Muscle of leg (tissue), 11 donors: ENCODE measurements around the gene PLCD1. TPM values are rescaled to one million over a fixed set of nuclear protein-coding genes. Genes with fewer than 3 reads are reported as not detected.

Source experiments
- DNase-seq: peaks from one replicate; pipeline ENCODE4 v3.0.0; 2013
- H3K27ac ChIP-seq: one replicate; pipeline ENCODE4 v1.5.1; 2013; ENCODE audit warnings: mild to moderate bottlenecking, low read length, control low read depth
- H3K27me3 ChIP-seq: one replicate; pipeline ENCODE4 v1.6.1; 2013; ENCODE audit warnings: low read length; ENCODE audit not compliant: control insufficient read depth, insufficient read depth
- H3K36me3 ChIP-seq: one replicate; pipeline ENCODE4 v1.6.1; 2013; ENCODE audit warnings: low read length; ENCODE audit not compliant: control insufficient read depth, insufficient read depth
- H3K4me1 ChIP-seq: one replicate; pipeline ENCODE4 v1.6.1; 2013; ENCODE audit warnings: low read length; ENCODE audit not compliant: control insufficient read depth, insufficient read depth
- H3K4me3 ChIP-seq: one replicate; pipeline ENCODE4 v1.5.1; 2013; ENCODE audit warnings: low read length, control low read depth
- H3K9me3 ChIP-seq: replicated peaks from 2 replicates; pipeline ENCODE4 v1.6.1; 2013; ENCODE audit warnings: low read depth, low read length; ENCODE audit not compliant: control insufficient read depth
- WGBS: methylation state at CpG from one replicate; pipeline ENCODE4 v1.1.5; 2013; ENCODE audit warnings: missing lambda C conversion rate; ENCODE audit not compliant: insufficient coverage; 5-methylcytosine and 5-hydroxymethylcytosine counted together
- polyA plus RNA-seq, 8 donors: library from polyadenylated mRNA; unstranded; fragments of 120-200 nt; gene quantifications; one replicate each; pipeline versions ENCODE4 v1.2.1 to v1.2.3, GENCODE V29; 2013; ENCODE audit warnings: inconsistent platforms in 1 of 8, low replicate concordance in 1 of 8; ENCODE audit not compliant: insufficient read length in 8 of 8, insufficient read depth in 1 of 8
- total RNA-seq: library from RNA; stranded (reverse); fragments of 120-200 nt; gene quantifications from one replicate; pipeline ENCODE4 v1.2.4, GENCODE V29; 2013

PLCD1 gene
- total and polyA plus RNA-seq, 9 donors, result 7.9 to 16.4 (median 10.9) TPM

- 71% methylated on average over 12 of the region's 15 CpGs for WGBS
- Histone ChIP-seq H3K4me3 (no peak overlapping the region), H3K4me1 (peaks cover 31% of the 10 kb centered on the region), H3K36me3 (peaks cover 26% of the 10 kb centered on the region), H3K9me3 (no peaks in the 10 kb centered on the region), H3K27ac (peak overlapping the region; percentile 88), H3K27me3 (no peaks in the 10 kb centered on the region)
- DNase-seq, result peak; percentile 80
These were observed 60.4 kb downstream of the PLCD1 start for GRCh38 chr3:37968813-37969595.

DNA sequence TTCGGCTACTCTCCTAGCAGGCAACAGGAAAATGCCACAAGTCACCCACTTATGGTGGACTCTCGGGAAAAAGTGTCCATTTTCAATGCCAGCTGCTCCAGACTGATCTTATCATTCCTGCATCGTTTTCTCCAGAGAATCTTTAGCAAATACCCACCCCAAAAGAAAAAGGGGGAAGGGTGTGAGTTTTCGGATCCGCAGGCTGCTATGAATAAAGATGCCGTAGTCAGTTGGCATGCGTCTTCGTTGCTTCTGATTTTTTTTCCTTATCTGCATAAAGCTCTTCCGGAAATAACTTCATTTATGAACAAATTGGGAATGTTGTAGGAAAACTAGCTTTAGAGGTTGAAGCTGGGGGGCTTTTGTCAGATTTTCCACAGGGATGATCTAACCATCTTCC, 61.2 kb downstream of the PLCD1 start:
- Histone ChIP-seq H3K9me3 (no peaks in the 10 kb centered on the region), H3K36me3 (peaks cover 22% of the 10 kb centered on the region), H3K4me1 (peaks cover 24% of the 10 kb centered on the region), H3K27ac (peak overlapping the region; percentile 88), H3K27me3 (no peaks in the 10 kb centered on the region), H3K4me3 (no peak overlapping the region)
- no peak for DNase-seq
- WGBS, result 76% methylated on average over 4 of the region's 9 CpGs

GRCh38 chr3:37967260-37967881, 62.1 kb downstream of the PLCD1 start:
- H3K27me3 ChIP-seq, result no peaks in the 10 kb centered on the region
- DNase-seq, result peak; percentile 64
- peaks cover 17% of the 10 kb centered on the region for H3K36me3 ChIP-seq
- H3K27ac ChIP-seq, result peak overlapping the region; percentile 17
- H3K4me1 ChIP-seq, result peaks cover 28% of the 10 kb centered on the region
- no peak overlapping the region for H3K4me3 ChIP-seq
- no peaks in the 10 kb centered on the region for H3K9me3 ChIP-seq
- WGBS, result 31% methylated on average over 5 of the region's 7 CpGs

GRCh38 chr3:37964716-37965115, 64.7 kb downstream of the PLCD1 start:
- peaks cover 27% of the 10 kb centered on the region for H3K4me1 ChIP-seq

DNA sequence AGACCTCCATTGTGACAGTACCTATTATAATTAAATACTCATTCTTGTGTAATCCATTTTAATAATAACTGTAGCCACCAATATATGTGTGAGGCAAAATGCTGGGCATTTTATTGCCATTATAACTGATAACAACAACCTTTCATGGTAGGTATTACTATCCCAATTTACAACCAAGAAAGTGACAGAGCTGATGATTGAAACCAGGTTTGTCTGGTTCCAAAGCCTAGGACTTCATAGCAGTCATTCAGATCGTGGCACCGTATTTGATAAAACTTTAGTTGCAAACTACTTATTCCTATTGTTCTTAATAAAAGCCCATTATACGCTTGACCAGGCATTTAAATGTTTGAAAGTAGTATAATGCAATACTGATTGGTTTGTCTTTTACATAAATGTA, 65.3 kb downstream of the PLCD1 start:
- no peak overlapping the region for H3K27ac ChIP-seq
- no CpG with 5 or more reads among the region's 3 CpGs for WGBS
- peaks cover 21% of the 10 kb centered on the region for H3K4me1 ChIP-seq
- peaks cover 6% of the 10 kb centered on the region for H3K36me3 ChIP-seq
- no peak for DNase-seq
- no peak overlapping the region for H3K4me3 ChIP-seq
- no peaks in the 10 kb centered on the region for H3K27me3 ChIP-seq
- no peaks in the 10 kb centered on the region for H3K9me3 ChIP-seq

More at GRCh38 chr3:37964716-37965115, 64.7 kb downstream of the PLCD1 start:
- H3K4me3 ChIP-seq, result no peak overlapping the region
- no peak for DNase-seq
- no peak overlapping the region for H3K27ac ChIP-seq
- no peaks in the 10 kb centered on the region for H3K27me3 ChIP-seq
- H3K36me3 ChIP-seq, result peaks cover 6% of the 10 kb centered on the region
- 80% methylated on average over 1 of the region's 1 CpG for WGBS
- no peaks in the 10 kb centered on the region for H3K9me3 ChIP-seq

GRCh38 chr3:37963635-37964034, 65.8 kb downstream of the PLCD1 start:
- peaks cover 16% of the 10 kb centered on the region for H3K4me1 ChIP-seq
- H3K27ac ChIP-seq, result no peak overlapping the region

GRCh38 chr3:37963016-37963415, 66.4 kb downstream of the PLCD1 start:
- Histone ChIP-seq H3K27me3 (no peaks in the 10 kb centered on the region), H3K36me3 (peaks cover 12% of the 10 kb centered on the region), H3K9me3 (no peaks in the 10 kb centered on the region), H3K4me3 (no peak overlapping the region), H3K4me1 (peaks cover 10% of the 10 kb centered on the region), H3K27ac (peak overlapping the region; percentile 67)
- WGBS, result no CpG with 5 or more reads among the region's 5 CpGs
- DNase-seq, result peak; percentile 75

More at GRCh38 chr3:37963635-37964034, 65.8 kb downstream of the PLCD1 start:
- Histone ChIP-seq H3K27me3 (no peaks in the 10 kb centered on the region), H3K9me3 (no peaks in the 10 kb centered on the region), H3K4me3 (no peak overlapping the region), H3K36me3 (peaks cover 10% of the 10 kb centered on the region)
- no CpG with 5 or more reads among the region's 3 CpGs for WGBS
- DNase-seq, result no peak

- Histone ChIP-seq H3K9me3 (no peaks in the 10 kb centered on the region), H3K36me3 (peaks cover 12% of the 10 kb centered on the region), H3K4me3 (no peak overlapping the region), H3K27me3 (no peaks in the 10 kb centered on the region), H3K4me1 (peaks cover 8% of the 10 kb centered on the region), H3K27ac (peak overlapping the region; percentile 52)
- DNase-seq, result no peak
- no CpG with 5 or more reads among the region's 6 CpGs for WGBS
These were observed 67.6 kb downstream of the PLCD1 start for GRCh38 chr3:37961622-37962431.

- 72% methylated on average over 6 of the region's 7 CpGs for WGBS
- Histone ChIP-seq H3K4me3 (no peak overlapping the region), H3K27me3 (no peaks in the 10 kb centered on the region), H3K27ac (peak overlapping the region; percentile 36), H3K9me3 (no peaks in the 10 kb centered on the region), H3K36me3 (peaks cover 17% of the 10 kb centered on the region), H3K4me1 (peaks cover 9% of the 10 kb centered on the region)
- DNase-seq, result no peak
These were observed 71.9 kb downstream of the PLCD1 start for GRCh38 chr3:37957539-37957936.
